ENCODE measurements around the gene AP4E1.
A peak's percentile ranks its signal among the peaks of the same experiment; 100 is the strongest.

AP4E1 gene

DNA sequence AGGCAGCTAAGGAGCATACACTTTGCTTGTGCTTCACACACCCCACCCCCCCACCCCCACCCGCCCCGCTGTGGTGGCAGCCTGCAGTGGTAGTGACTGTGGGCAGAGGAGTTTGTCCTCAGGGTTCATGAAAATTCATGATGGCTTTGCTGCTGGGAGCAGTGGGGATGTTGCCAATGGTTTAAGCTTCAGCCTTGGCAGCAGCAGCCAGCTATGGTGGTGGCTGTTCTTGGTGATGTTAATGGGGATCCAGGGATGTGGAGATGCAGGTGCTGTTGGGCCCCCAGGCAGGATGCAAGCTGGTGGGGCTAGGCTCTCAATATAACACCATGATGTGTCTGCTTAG lies 130.5 kb downstream of the AP4E1 start:
- no peak overlapping the region for H3K4me3 ChIP-seq (ENCODE audit: low read depth, low read length)
- in situ Hi-C loops (cut with HindIII; ENCODE audit: low sequenced_read_pairs), result no loop called here
- TF ChIP-seq, protein P1, sequence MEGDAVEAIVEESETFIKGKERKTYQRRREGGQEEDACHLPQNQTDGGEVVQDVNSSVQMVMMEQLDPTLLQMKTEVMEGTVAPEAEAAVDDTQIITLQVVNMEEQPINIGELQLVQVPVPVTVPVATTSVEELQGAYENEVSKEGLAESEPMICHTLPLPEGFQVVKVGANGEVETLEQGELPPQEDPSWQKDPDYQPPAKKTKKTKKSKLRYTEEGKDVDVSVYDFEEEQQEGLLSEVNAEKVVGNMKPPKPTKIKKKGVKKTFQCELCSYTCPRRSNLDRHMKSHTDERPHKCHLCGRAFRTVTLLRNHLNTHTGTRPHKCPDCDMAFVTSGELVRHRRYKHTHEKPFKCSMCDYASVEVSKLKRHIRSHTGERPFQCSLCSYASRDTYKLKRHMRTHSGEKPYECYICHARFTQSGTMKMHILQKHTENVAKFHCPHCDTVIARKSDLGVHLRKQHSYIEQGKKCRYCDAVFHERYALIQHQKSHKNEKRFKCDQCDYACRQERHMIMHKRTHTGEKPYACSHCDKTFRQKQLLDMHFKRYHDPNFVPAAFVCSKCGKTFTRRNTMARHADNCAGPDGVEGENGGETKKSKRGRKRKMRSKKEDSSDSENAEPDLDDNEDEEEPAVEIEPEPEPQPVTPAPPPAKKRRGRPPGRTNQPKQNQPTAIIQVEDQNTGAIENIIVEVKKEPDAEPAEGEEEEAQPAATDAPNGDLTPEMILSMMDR (IDR thresholded peaks at IDR 0.05; ENCODE audit: low read depth, low read length, missing control alignments), result no peak
- no peak for DNase-seq (ENCODE audit: low read depth)

DNA sequence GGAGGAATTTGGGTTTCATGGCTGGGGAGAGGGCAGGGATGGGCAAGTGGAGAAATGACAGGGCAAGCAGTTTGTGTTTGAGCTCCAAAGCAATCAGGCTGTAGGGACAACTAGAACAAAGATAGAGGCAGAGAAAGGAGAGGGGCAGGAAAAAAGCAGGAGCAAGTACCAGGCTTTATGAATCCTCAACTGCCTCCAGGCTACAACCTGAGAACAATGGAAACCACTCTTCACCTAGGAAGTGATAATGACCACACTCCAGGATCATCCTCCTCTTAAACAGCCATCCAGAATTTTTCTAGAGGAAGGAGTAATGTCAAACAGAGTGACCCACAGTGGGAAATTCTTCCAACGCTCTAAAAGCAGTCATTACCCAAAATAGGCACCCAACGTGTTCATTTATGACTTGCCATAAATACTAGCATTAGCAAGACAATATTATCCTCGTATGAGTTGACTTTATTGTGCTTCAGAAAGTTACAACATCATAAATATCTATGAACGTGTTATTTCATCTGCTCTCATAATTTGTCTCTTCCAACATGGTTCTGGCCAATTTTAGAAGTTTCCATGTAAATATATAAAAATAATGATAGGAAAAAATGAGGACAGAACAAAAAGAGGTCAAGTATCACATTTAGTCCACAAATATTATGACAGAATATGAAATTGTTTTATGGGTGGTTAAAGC lies 135.7 kb downstream of the AP4E1 start:
- no peak for DNase-seq (ENCODE audit: low read depth)
- in situ Hi-C loops (cut with HindIII; ENCODE audit: low sequenced_read_pairs), result no loop called here
- TF ChIP-seq, protein P1 (IDR thresholded peaks at IDR 0.05; ENCODE audit: low read depth, low read length, missing control alignments), result no peak
- H3K4me3 ChIP-seq (ENCODE audit: low read depth, low read length), result no peak overlapping the region

GRCh38 chr15:51046016-51046415 lies 137.5 kb downstream of the AP4E1 start:
- no peak for DNase-seq (ENCODE audit: low read depth)
- in situ Hi-C loops (cut with HindIII; ENCODE audit: low sequenced_read_pairs), result no loop called here
- TF ChIP-seq, protein P1 (IDR thresholded peaks at IDR 0.05; ENCODE audit: low read depth, low read length, missing control alignments), result no peak
- no peak overlapping the region for H3K4me3 ChIP-seq (ENCODE audit: low read depth, low read length)

DNA sequence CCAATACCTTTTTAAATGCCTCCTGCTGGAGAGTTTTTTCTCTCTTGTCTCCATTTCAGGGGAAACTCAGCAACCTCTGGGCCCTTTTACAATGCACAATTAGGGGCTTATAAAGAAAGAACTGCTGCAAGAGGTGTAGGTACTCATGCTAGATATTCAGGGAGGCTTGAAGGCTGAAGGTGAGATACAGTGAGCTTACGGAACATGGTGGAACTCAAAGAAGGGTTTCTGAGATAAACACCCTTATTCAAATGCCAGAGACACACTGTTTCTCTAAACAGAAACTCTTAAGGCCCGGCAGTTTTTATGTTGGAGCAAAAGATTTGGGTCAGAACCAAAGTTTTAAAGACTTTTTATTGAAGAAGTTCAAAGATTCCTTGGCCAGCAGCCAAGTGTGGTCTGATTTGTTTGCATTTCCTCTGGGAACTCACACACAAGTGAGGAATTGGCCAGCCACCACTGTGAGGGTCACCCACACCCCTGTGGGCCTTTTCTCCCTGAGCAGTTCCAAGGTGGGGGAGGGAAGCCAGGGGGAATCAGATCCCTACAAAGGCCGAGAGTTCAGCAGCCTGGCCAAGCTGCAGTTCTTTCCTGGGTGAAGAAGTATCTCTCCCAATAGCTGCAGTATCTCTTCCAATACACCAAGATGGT lies 138.4 kb downstream of the AP4E1 start:
- peak; percentile 75 for DNase-seq (ENCODE audit: low read depth)
- in situ Hi-C loops (cut with HindIII; ENCODE audit: low sequenced_read_pairs), result no loop called here
- TF ChIP-seq, protein P1 (IDR thresholded peaks at IDR 0.05; ENCODE audit: low read depth, low read length, missing control alignments), result no peak
- H3K4me3 ChIP-seq (ENCODE audit: low read depth, low read length), result no peak overlapping the region

DNA sequence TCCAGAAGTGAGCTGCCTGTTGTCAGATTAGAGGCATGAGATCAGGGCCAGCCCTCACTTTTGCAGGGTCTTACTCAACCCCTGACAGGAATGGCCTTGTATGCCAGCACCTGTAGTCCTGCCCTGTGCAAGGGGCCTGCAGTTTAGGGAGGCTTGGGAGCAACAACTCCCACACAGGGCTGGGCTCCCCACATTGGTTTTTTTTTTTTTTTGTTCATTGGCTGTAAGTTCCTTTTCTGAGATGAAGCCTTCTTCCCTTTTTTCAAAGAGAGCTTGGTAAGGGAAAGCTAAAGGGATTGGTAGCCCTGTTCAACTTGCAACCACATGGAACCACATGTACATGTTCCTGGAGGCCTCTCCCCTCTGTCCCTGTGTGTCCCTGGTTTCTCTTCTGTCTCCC lies 139.8 kb downstream of the AP4E1 start:
- DNase-seq (ENCODE audit: low read depth), result no peak
- TF ChIP-seq, protein P1 (IDR thresholded peaks at IDR 0.05; ENCODE audit: low read depth, low read length, missing control alignments), result no peak
- H3K4me3 ChIP-seq (ENCODE audit: low read depth, low read length), result no peak overlapping the region
- in situ Hi-C loops (cut with HindIII; ENCODE audit: low sequenced_read_pairs), result no loop called here

DNA sequence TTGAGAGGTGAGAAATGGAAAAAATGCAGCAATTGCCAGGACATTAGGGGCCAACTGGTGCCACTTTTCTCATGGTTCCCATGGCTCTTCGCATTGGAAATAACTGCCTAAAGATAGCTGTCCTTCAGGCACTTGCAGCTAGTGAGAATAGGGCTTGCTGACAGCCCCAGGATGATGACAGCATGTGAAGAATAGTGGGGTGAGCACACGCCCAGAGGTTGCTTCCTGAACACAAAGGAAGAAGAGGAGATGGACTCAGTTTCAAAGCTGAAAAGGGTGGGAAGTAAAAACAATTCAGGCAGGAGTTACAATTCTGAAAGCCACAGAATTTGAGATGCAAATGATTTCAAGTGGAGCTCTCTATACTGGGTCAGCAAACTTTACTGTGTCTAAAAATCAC lies 140.6 kb downstream of the AP4E1 start:
- in situ Hi-C loops (cut with HindIII; ENCODE audit: low sequenced_read_pairs), result no loop called here
- TF ChIP-seq, protein P1 (IDR thresholded peaks at IDR 0.05; ENCODE audit: low read depth, low read length, missing control alignments), result no peak
- H3K4me3 ChIP-seq (ENCODE audit: low read depth, low read length), result no peak overlapping the region
- no peak for DNase-seq (ENCODE audit: low read depth)
